Lower leg skin (tissue), 4 donors: ENCODE results near the gene TCF7L2. TPM values are rescaled to one million over a fixed set of nuclear protein-coding genes. Genes with fewer than 3 reads are reported as not detected.

ENCODE experiments used
- DNase-seq, 2 donors: peaks; one replicate each; pipeline ENCODE4 v3.0.0-alpha.2; 2019; ENCODE audit warnings: low spot score in 2 of 2
- H3K4me3 ChIP-seq: fragments of 200-600 bp; sonication (generic); 2 replicates; pipeline ENCODE4 v1.5.1; 2017; ENCODE audit warnings: mild to moderate bottlenecking, low read depth; ENCODE audit not compliant: poor library complexity, severe bottlenecking
- POLR2A ChIP-seq, 2 donors: fragments of 450-650 bp; IDR thresholded peaks; one replicate each; pipeline ENCODE4 v1.6.1; 2016 to 2017; ENCODE audit warnings: antibody characterized with exemption in 2 of 2, mild to moderate bottlenecking in 1 of 2, moderate library complexity in 1 of 2
- WGBS, 2 donors: methylation state at CpG; one replicate each; pipeline ENCODE4 v1.1.5; 2018; 5-methylcytosine and 5-hydroxymethylcytosine counted together
- intact Hi-C: fragments of 100-400 bp; cut with DNase I; formaldehyde crosslinking; loops from one replicate; pipeline ENCODE4 v1.15.0; 2023; ENCODE audit warnings: low total_unique reads
- total RNA-seq, 4 donors: library from RNA; depleted of rRNA; stranded (reverse); fragments of >200 nt; gene quantifications; one replicate each; pipeline ENCODE4 v1.1.0, GENCODE V29; 2016
- TF ChIP-seq, protein P1 (sequence below), 3 donors: fragments of 450-650 bp; IDR thresholded peaks; one replicate each; pipeline ENCODE4 v1.5.1; 2016; ENCODE audit warnings: antibody characterized with exemption in 3 of 3, mild to moderate bottlenecking in 3 of 3, moderate library complexity in 2 of 3

The TCF7L2 gene
- total RNA-seq, 4 donors from 2014 or later, result 5.6 to 23.1 (median 16.2) TPM

DNA sequence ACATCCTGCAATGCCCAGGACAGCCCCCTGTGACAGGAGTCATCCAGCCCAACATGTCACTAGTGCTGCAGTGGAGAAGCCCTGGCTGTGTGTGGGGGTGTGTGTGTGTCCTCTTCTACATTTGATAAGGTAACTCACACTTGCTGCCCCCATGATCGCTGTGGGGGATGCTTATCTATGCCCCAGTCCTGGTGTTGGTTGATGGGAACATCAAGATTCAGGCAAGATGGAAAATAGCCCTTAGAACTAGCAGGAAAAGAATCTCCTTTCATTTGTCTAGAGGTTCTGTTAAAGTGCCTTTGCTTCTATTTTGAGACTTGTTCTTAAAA, 52.4 kb downstream of the TCF7L2 start:
- intact Hi-C loops, result no loop called here
- H3K4me3 ChIP-seq, result no peak overlapping the region
- TF ChIP-seq POLR2A (IDR thresholded peaks at IDR 0.05), result no peak
- TF ChIP-seq, protein P1, sequence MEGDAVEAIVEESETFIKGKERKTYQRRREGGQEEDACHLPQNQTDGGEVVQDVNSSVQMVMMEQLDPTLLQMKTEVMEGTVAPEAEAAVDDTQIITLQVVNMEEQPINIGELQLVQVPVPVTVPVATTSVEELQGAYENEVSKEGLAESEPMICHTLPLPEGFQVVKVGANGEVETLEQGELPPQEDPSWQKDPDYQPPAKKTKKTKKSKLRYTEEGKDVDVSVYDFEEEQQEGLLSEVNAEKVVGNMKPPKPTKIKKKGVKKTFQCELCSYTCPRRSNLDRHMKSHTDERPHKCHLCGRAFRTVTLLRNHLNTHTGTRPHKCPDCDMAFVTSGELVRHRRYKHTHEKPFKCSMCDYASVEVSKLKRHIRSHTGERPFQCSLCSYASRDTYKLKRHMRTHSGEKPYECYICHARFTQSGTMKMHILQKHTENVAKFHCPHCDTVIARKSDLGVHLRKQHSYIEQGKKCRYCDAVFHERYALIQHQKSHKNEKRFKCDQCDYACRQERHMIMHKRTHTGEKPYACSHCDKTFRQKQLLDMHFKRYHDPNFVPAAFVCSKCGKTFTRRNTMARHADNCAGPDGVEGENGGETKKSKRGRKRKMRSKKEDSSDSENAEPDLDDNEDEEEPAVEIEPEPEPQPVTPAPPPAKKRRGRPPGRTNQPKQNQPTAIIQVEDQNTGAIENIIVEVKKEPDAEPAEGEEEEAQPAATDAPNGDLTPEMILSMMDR (IDR thresholded peaks at IDR 0.05), result no peak
- no peak for DNase-seq
- 77 to 92% methylated on average over 1 of the region's 1 CpG for WGBS, 2 donors

DNA sequence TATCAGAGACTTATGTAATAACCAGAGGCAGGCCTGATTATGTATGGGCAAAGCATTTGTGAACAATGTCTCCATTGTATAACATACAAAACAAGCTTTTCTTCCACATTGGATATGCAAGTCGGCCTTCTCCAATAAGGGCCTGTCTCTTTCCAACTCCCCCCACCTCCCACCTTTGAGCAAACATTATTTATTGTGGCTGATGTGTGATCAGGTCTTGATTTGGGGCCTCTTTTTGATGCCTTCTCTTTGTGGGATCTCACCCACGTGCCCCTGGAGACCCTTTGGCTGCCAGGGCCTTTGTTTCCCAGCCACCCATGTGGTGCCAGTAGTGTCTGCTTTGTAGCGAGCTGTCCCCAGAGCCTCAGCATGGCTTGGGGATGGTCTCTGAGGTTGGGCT, 53.0 kb downstream of the TCF7L2 start:
- 74 to 77% methylated on average over 3 of the region's 3 CpGs for WGBS, 2 donors
- TF ChIP-seq, protein P1 (IDR thresholded peaks at IDR 0.05), result no peak
- no peak for TF ChIP-seq POLR2A (IDR thresholded peaks at IDR 0.05)
- intact Hi-C loops, result no loop called here
- no peak for DNase-seq
- no peak overlapping the region for H3K4me3 ChIP-seq

DNA sequence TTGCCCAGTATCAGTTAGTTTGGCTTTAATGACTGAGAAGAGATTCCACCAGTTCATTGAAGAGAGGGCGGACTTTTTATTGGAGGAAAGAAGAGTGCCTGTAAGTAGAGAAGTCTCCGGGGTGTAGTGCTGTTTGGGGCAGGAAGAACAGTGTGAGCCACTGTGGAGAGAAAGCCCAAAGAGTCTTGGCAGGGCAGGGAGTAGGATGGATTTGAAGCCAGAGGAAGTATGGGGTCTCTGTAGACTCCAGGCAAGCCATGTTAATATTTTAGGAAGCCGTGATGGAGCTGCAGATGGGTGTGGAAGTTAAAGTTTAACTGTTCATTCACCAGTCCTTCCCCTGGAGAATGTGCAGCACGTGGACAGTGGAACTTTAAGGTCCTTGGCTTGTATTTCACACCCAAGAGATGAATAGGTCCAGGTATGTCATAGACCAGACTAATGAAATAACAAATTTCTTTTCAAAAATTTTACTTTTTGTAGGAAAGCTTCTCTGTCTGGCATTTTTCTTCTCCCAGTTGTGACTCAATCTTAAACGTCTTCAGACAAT, 54.1 kb downstream of the TCF7L2 start:
- TF ChIP-seq, protein P1 (IDR thresholded peaks at IDR 0.05), result no peak
- no peak for TF ChIP-seq POLR2A (IDR thresholded peaks at IDR 0.05)
- intact Hi-C loops, result no loop called here
- H3K4me3 ChIP-seq, result no peak overlapping the region
- WGBS, 2 donors, result 56 to 65% methylated on average over 5 of the region's 5 CpGs
- DNase-seq, result no peak

DNA sequence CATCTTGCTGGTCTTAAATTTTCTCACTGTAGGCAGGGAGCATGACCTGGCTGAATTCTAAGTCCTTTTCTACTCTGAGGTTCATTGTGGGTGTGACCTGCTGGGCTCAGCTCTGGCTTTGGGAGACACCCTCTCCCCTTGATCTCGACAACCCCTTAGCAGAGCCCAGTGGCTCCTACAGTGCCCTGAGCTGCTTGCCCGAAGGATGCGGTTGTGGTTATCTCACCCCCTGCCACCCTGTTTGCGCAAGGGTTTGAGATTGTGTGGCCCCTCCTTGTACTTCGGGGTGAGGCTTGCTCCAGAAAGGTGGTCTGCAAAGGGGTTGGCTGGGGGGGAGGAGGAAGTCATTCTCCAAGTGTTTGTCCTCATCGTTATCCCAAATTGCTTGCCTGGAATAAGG, 55.3 kb downstream of the TCF7L2 start:
- intact Hi-C loops, result no loop called here
- H3K4me3 ChIP-seq, result no peak overlapping the region
- 70 to 74% methylated on average over 6 of the region's 6 CpGs for WGBS, 2 donors
- TF ChIP-seq, protein P1 (IDR thresholded peaks at IDR 0.05), result no peak
- no peak for TF ChIP-seq POLR2A (IDR thresholded peaks at IDR 0.05)
- no peak for DNase-seq

DNA sequence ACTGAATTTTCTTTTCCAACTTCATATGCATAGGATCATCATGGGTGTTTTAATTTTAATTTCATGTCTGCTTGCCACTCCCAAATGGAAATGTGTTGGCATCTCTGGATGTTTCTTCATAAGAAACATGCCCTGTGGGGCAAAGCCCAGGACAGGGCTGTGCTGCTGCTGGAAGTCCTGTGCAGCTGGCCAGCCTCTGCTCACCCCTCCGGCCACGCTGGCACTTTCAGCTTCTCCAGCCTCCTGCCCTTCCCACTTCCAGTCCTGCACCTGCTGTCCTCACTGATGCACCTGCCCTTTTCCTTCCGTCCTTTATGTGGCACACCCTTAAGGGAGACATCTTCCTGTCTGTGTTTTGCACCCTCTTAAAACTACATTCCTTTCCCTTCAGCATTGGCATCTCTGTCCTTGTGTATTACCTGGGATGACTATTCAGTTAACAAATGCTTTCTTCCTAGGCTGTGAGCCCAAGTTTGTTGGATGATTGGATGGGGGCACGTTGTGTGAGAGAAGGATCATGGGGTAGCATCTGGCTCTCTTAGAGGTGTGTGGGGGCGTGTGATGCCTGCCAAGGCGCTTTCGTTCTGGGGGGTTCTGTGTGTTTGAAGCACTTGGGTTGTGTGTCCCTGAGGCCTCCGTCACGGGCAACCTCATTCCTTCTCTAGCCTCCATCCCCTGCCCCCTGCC, 56.8 kb downstream of the TCF7L2 start:
- intact Hi-C loops, result no loop called here
- no peak for TF ChIP-seq POLR2A (IDR thresholded peaks at IDR 0.05)
- no peak overlapping the region for H3K4me3 ChIP-seq
- WGBS, 2 donors, result 54 to 55% methylated on average over 9 of the region's 9 CpGs
- DNase-seq, result no peak

DNA sequence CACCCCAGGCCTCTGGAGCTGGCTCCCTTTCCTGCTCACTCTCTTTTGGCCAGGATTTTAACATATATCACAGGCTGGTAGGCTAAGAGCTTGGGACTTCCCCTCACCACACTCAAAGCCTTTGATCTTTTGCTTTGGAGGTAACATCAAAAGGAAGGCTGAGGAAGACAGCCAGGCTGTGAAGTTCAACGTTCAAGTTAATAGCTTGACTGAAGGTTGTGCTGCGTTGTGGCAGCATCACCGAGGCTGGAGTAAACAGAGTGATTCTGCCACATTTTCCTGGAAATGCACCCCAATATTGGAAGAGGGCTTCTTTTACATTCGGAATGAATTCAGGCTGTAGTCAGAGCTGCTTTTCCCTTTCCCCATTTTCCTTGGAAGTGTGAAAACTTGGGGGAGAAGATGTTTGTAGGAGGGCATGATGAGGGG, 57.3 kb downstream of the TCF7L2 start:
- TF ChIP-seq, protein P1 (IDR thresholded peaks at IDR 0.05), result peak in 1 of 3 donors; percentile 52
- no peak for TF ChIP-seq POLR2A (IDR thresholded peaks at IDR 0.05)
- DNase-seq, result no peak
- intact Hi-C loops, result no loop called here
- WGBS, 2 donors, result 38% methylated on average over 4 of the region's 4 CpGs
- no peak overlapping the region for H3K4me3 ChIP-seq
